Measurements from ENCODE around the gene ABCF1. TPM values are rescaled to one million over a fixed set of nuclear protein-coding genes. Genes with fewer than 3 reads are reported as not detected.
"Not testable (repeated sequence)": the region's sequence is repeated elsewhere in the genome, so short reads cannot be mapped to it uniquely, and the experiment has no call there.

Gene ABCF1
- total RNA-seq, 3 donors from 2014 or later = 43.0 to 56.0 (median 45.8) TPM

DNA sequence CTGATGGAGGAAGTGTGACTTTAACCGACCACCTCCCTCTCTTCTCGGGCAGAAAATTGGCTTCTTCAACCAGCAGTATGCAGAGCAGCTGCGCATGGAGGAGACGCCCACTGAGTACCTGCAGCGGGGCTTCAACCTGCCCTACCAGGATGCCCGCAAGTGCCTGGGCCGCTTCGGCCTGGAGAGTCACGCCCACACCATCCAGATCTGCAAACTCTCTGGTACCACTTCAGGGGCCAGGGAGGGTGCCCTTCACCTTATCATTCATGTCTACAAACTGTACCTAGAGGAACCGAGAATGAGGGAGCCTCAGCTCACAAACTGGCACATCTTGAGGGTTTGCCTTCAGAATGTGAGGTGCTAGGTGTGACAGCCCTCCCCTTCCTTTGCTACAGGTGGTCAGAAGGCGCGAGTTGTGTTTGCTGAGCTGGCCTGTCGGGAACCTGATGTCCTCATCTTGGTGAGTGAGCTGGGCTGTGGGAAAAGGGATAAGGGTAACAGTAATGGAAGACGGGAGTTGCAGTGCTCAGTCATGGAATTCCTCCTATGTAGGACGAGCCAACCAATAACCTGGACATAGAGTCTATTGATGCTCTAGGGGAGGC is 18.6 kb downstream of the ABCF1 start:
- intact Hi-C loops (cut with DNase I, micrococcal nuclease) = no loop called here
- no peaks in the 10 kb centered on the region for H3K4me1 ChIP-seq (ENCODE audit: low read depth)
- peaks cover 21% of the 10 kb centered on the region for H3K36me3 ChIP-seq (ENCODE audit: low read depth)
- H3K4me3 ChIP-seq = no peak overlapping the region
- TF ChIP-seq, protein P1, sequence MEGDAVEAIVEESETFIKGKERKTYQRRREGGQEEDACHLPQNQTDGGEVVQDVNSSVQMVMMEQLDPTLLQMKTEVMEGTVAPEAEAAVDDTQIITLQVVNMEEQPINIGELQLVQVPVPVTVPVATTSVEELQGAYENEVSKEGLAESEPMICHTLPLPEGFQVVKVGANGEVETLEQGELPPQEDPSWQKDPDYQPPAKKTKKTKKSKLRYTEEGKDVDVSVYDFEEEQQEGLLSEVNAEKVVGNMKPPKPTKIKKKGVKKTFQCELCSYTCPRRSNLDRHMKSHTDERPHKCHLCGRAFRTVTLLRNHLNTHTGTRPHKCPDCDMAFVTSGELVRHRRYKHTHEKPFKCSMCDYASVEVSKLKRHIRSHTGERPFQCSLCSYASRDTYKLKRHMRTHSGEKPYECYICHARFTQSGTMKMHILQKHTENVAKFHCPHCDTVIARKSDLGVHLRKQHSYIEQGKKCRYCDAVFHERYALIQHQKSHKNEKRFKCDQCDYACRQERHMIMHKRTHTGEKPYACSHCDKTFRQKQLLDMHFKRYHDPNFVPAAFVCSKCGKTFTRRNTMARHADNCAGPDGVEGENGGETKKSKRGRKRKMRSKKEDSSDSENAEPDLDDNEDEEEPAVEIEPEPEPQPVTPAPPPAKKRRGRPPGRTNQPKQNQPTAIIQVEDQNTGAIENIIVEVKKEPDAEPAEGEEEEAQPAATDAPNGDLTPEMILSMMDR (IDR thresholded peaks at IDR 0.05) = no peak
- ATAC-seq (no peak), DNase-seq (no peak)
- no peaks in the 10 kb centered on the region for H3K9me3 ChIP-seq

DNA sequence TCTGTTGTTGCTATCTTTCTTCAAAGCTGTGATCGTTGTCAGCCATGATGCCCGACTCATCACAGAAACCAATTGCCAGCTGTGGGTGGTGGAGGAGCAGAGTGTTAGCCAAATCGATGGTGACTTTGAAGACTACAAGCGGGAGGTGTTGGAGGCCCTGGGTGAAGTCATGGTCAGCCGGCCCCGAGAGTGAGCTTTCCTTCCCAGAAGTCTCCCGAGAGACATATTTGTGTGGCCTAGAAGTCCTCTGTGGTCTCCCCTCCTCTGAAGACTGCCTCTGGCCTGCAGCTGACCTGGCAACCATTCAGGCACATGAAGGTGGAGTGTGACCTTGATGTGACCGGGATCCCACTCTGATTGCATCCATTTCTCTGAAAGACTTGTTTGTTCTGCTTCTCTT is 19.3 kb downstream of the ABCF1 start:
- Histone ChIP-seq H3K4me1 (ENCODE audit: low read depth) (no peaks in the 10 kb centered on the region), H3K4me3 (no peak overlapping the region), H3K36me3 (ENCODE audit: low read depth) (peaks cover 16% of the 10 kb centered on the region), H3K9me3 (no peaks in the 10 kb centered on the region)
- DNase-seq (no peak), ATAC-seq (no peak)
- TF ChIP-seq, protein P1 (IDR thresholded peaks at IDR 0.05) = no peak
- intact Hi-C loops (cut with DNase I, micrococcal nuclease) = no loop called here

DNA sequence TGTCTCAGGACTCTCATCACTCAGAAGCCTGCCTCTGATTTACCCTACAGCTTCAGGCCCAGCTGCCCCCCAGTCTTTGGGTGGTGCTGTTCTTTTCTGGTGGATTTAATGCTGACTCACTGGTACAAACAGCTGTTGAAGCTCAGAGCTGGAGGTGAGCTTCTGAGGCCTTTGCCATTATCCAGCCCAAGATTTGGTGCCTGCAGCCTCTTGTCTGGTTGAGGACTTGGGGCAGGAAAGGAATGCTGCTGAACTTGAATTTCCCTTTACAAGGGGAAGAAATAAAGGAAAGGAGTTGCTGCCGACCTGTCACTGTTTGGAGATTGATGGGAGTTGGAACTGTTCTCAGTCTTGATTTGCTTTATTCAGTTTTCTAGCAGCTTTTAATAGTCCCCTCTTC is 19.8 kb downstream of the ABCF1 start:
- ATAC-seq = peak; percentile 20

DNA sequence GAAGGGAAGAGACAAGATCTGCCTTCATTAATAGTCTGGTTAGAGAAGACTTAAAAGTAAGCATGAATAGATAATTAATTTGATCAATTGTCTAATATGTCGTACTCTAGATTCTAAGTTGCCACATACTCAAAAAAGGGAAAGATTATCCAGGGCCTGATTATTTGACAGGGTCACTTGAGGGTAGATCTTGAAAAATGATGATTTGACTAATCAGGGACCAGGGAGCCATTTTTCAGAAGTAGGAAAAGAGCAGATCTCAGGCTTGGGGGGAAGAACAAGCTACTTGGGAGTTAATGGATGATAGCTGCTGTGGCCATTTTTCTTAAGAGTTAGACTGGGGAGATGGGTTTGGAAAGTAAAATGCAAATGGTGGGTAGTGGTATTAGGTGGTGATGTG is 21.0 kb downstream of the ABCF1 start:
- DNase-seq = no peak
- Histone ChIP-seq H3K36me3 (ENCODE audit: low read depth) (peaks cover 9% of the 10 kb centered on the region), H3K9me3 (no peaks in the 10 kb centered on the region), H3K4me1 (ENCODE audit: low read depth) (no peaks in the 10 kb centered on the region), H3K4me3 (no peak overlapping the region)
- ATAC-seq = no peak
- intact Hi-C loops (cut with DNase I, micrococcal nuclease) = no loop called here
- TF ChIP-seq, protein P1 (IDR thresholded peaks at IDR 0.05) = no peak

More for the DNA sequence above, 19.8 kb downstream of the ABCF1 start:
- Histone ChIP-seq H3K4me3 (no peak overlapping the region), H3K36me3 (ENCODE audit: low read depth) (peaks cover 11% of the 10 kb centered on the region), H3K9me3 (no peaks in the 10 kb centered on the region), H3K4me1 (ENCODE audit: low read depth) (no peaks in the 10 kb centered on the region)
- intact Hi-C loops (cut with DNase I, micrococcal nuclease) = no loop called here
- TF ChIP-seq, protein P1 (IDR thresholded peaks at IDR 0.05) = no peak
- no peak for DNase-seq

DNA sequence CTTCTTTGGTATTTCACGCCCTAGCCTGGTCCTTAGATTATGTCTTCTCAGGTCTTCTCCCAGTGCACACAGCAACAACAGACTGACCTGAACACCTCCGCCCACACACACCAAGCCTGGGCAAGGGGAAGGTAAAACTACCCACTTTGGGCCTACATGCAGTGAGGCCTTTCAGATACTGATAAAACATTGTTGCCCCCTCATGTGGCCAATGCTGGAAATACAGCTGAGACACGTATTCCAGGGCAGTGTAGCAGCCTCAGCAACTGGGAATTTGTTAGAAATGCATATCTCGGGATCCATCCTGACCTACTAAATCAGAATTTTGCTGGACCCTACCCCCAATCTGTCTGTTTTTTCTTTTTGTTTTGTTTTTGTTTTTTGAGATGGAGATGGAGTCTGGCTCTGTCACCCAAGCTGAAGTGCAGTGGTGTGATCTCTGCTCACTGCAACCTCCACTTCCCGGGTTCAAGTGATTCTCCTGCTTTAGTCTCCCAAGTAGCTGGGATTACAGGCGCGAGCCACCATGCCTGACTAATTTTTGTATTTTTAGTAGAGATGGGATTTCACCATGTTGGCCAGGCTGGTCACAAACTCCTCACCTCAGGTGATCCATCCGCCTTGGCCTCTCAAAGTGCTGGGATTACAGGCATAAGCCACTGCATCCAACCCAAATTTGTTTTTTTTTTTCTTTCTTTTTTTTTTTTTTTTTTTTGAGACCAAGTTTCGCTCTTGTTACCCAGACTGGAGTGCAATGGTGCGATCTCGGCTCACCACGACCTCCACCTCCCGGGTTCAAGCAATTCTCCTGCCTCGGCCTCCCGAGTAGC is 26.3 kb downstream of the ABCF1 start:
- not testable (repeated sequence) for H3K4me1 ChIP-seq (ENCODE audit: low read depth); H3K36me3 ChIP-seq (ENCODE audit: low read depth); H3K9me3 ChIP-seq; H3K4me3 ChIP-seq
- DNase-seq (peak in 2 of 3 donors; percentile 69 to 96), ATAC-seq (peak; percentile 88)
- TF ChIP-seq, protein P1 (IDR thresholded peaks at IDR 0.05) = peak; percentile 42
- intact Hi-C loops (cut with DNase I, micrococcal nuclease) = loop anchor here in 1 of 2 donors (5.0 kb wide), 1 partner anchor 115 kb away; no protein-coding TSS in a partner anchor
